ENCODE data around the gene HIBCH.
"Not testable (repeated sequence)": the region's sequence is repeated elsewhere in the genome, so short reads cannot be mapped to it uniquely, and the experiment has no call there.

Gene HIBCH

GRCh38 chr2:190338453-190338852, 18.8 kb upstream of the HIBCH start:
- no peaks in the 10 kb centered on the region for H3K36me3 ChIP-seq (ENCODE audit: control insufficient read depth, insufficient read depth, low read length)
- no peaks in the 10 kb centered on the region for H3K9me3 ChIP-seq (ENCODE audit: control insufficient read depth, insufficient read depth, low read length)
- H3K27me3 ChIP-seq (ENCODE audit: control insufficient read depth, insufficient read depth, low read length) = peaks cover 6% of the 10 kb centered on the region
- H3K4me3 ChIP-seq (ENCODE audit: low read depth, low read length) = no peak overlapping the region
- peaks cover 3% of the 10 kb centered on the region for H3K4me1 ChIP-seq (ENCODE audit: control insufficient read depth, insufficient read depth, low read length)
- H3K9ac ChIP-seq (ENCODE audit: low read depth, low read length) = no peak overlapping the region

- Histone ChIP-seq H3K4me1 (ENCODE audit: control insufficient read depth, insufficient read depth, low read length) (no peaks in the 10 kb centered on the region), H3K27me3 (ENCODE audit: control insufficient read depth, insufficient read depth, low read length) (no peaks in the 10 kb centered on the region), H3K9me3 (ENCODE audit: control insufficient read depth, insufficient read depth, low read length) (no peaks in the 10 kb centered on the region), H3K9ac (ENCODE audit: low read depth, low read length) (no peak overlapping the region), H3K4me3 (ENCODE audit: low read depth, low read length) (no peak overlapping the region), H3K36me3 (ENCODE audit: control insufficient read depth, insufficient read depth, low read length) (no peaks in the 10 kb centered on the region)
These were observed 16.8 kb upstream of the HIBCH start for GRCh38 chr2:190336420-190336819.

GRCh38 chr2:190335584-190335983, 16.0 kb upstream of the HIBCH start:
- not testable (repeated sequence) for H3K4me1 ChIP-seq (ENCODE audit: control insufficient read depth, insufficient read depth, low read length); H3K27me3 ChIP-seq (ENCODE audit: control insufficient read depth, insufficient read depth, low read length); H3K9me3 ChIP-seq (ENCODE audit: control insufficient read depth, insufficient read depth, low read length); H3K36me3 ChIP-seq (ENCODE audit: control insufficient read depth, insufficient read depth, low read length); H3K9ac ChIP-seq (ENCODE audit: low read depth, low read length); H3K4me3 ChIP-seq (ENCODE audit: low read depth, low read length)

GRCh38 chr2:190335225-190335559, 15.6 kb upstream of the HIBCH start:
- no peaks in the 10 kb centered on the region for H3K36me3 ChIP-seq (ENCODE audit: control insufficient read depth, insufficient read depth, low read length)
- H3K4me3 ChIP-seq (ENCODE audit: low read depth, low read length) = no peak overlapping the region
- no peaks in the 10 kb centered on the region for H3K9me3 ChIP-seq (ENCODE audit: control insufficient read depth, insufficient read depth, low read length)
- no peaks in the 10 kb centered on the region for H3K4me1 ChIP-seq (ENCODE audit: control insufficient read depth, insufficient read depth, low read length)
- no peak overlapping the region for H3K9ac ChIP-seq (ENCODE audit: low read depth, low read length)
- H3K27me3 ChIP-seq (ENCODE audit: control insufficient read depth, insufficient read depth, low read length) = no peaks in the 10 kb centered on the region

GRCh38 chr2:190334479-190335224, 15.0 kb upstream of the HIBCH start:
- Histone ChIP-seq H3K9me3 (ENCODE audit: control insufficient read depth, insufficient read depth, low read length) (no peaks in the 10 kb centered on the region), H3K4me1 (ENCODE audit: control insufficient read depth, insufficient read depth, low read length) (no peaks in the 10 kb centered on the region), H3K36me3 (ENCODE audit: control insufficient read depth, insufficient read depth, low read length) (no peaks in the 10 kb centered on the region), H3K4me3 (ENCODE audit: low read depth, low read length) (no peak overlapping the region), H3K9ac (ENCODE audit: low read depth, low read length) (no peak overlapping the region), H3K27me3 (ENCODE audit: control insufficient read depth, insufficient read depth, low read length) (no peaks in the 10 kb centered on the region)

- no peaks in the 10 kb centered on the region for H3K27me3 ChIP-seq (ENCODE audit: control insufficient read depth, insufficient read depth, low read length)
- H3K4me3 ChIP-seq (ENCODE audit: low read depth, low read length) = no peak overlapping the region
- no peaks in the 10 kb centered on the region for H3K9me3 ChIP-seq (ENCODE audit: control insufficient read depth, insufficient read depth, low read length)
- no peaks in the 10 kb centered on the region for H3K36me3 ChIP-seq (ENCODE audit: control insufficient read depth, insufficient read depth, low read length)
- H3K4me1 ChIP-seq (ENCODE audit: control insufficient read depth, insufficient read depth, low read length) = no peaks in the 10 kb centered on the region
- no peak overlapping the region for H3K9ac ChIP-seq (ENCODE audit: low read depth, low read length)
These were observed 14.3 kb upstream of the HIBCH start for GRCh38 chr2:190333928-190334327.

GRCh38 chr2:190333395-190333794, 13.8 kb upstream of the HIBCH start:
- Histone ChIP-seq H3K36me3 (ENCODE audit: control insufficient read depth, insufficient read depth, low read length) (no peaks in the 10 kb centered on the region), H3K9me3 (ENCODE audit: control insufficient read depth, insufficient read depth, low read length) (no peaks in the 10 kb centered on the region), H3K4me3 (ENCODE audit: low read depth, low read length) (no peak overlapping the region), H3K9ac (ENCODE audit: low read depth, low read length) (no peak overlapping the region), H3K27me3 (ENCODE audit: control insufficient read depth, insufficient read depth, low read length) (no peaks in the 10 kb centered on the region), H3K4me1 (ENCODE audit: control insufficient read depth, insufficient read depth, low read length) (no peaks in the 10 kb centered on the region)

- Histone ChIP-seq H3K4me3 (ENCODE audit: low read depth, low read length) (no peak overlapping the region), H3K36me3 (ENCODE audit: control insufficient read depth, insufficient read depth, low read length) (no peaks in the 10 kb centered on the region), H3K9me3 (ENCODE audit: control insufficient read depth, insufficient read depth, low read length) (no peaks in the 10 kb centered on the region), H3K27me3 (ENCODE audit: control insufficient read depth, insufficient read depth, low read length) (no peaks in the 10 kb centered on the region), H3K4me1 (ENCODE audit: control insufficient read depth, insufficient read depth, low read length) (no peaks in the 10 kb centered on the region), H3K9ac (ENCODE audit: low read depth, low read length) (no peak overlapping the region)
These were observed 9.0 kb upstream of the HIBCH start for GRCh38 chr2:190328573-190329147.

- no peaks in the 10 kb centered on the region for H3K27me3 ChIP-seq (ENCODE audit: control insufficient read depth, insufficient read depth, low read length)
- no peak overlapping the region for H3K9ac ChIP-seq (ENCODE audit: low read depth, low read length)
These were observed 8.4 kb upstream of the HIBCH start for GRCh38 chr2:190327867-190328572.

GRCh38 chr2:190325588-190325987, 6.0 kb upstream of the HIBCH start:
- Histone ChIP-seq H3K9ac (ENCODE audit: low read depth, low read length) (no peak overlapping the region), H3K9me3 (ENCODE audit: control insufficient read depth, insufficient read depth, low read length) (no peaks in the 10 kb centered on the region), H3K27me3 (ENCODE audit: control insufficient read depth, insufficient read depth, low read length) (no peaks in the 10 kb centered on the region), H3K4me1 (ENCODE audit: control insufficient read depth, insufficient read depth, low read length) (no peaks in the 10 kb centered on the region), H3K36me3 (ENCODE audit: control insufficient read depth, insufficient read depth, low read length) (no peaks in the 10 kb centered on the region), H3K4me3 (ENCODE audit: low read depth, low read length) (no peak overlapping the region)

More at GRCh38 chr2:190327867-190328572, 8.4 kb upstream of the HIBCH start:
- H3K9me3 ChIP-seq (ENCODE audit: control insufficient read depth, insufficient read depth, low read length) = no peaks in the 10 kb centered on the region
- H3K36me3 ChIP-seq (ENCODE audit: control insufficient read depth, insufficient read depth, low read length) = no peaks in the 10 kb centered on the region
- no peak overlapping the region for H3K4me3 ChIP-seq (ENCODE audit: low read depth, low read length)
- no peaks in the 10 kb centered on the region for H3K4me1 ChIP-seq (ENCODE audit: control insufficient read depth, insufficient read depth, low read length)

GRCh38 chr2:190323406-190323805, 3.8 kb upstream of the HIBCH start:
- Histone ChIP-seq H3K36me3 (ENCODE audit: control insufficient read depth, insufficient read depth, low read length) (no peaks in the 10 kb centered on the region), H3K4me3 (ENCODE audit: low read depth, low read length) (no peak overlapping the region), H3K9ac (ENCODE audit: low read depth, low read length) (no peak overlapping the region), H3K9me3 (ENCODE audit: control insufficient read depth, insufficient read depth, low read length) (no peaks in the 10 kb centered on the region), H3K4me1 (ENCODE audit: control insufficient read depth, insufficient read depth, low read length) (peaks cover 3% of the 10 kb centered on the region), H3K27me3 (ENCODE audit: control insufficient read depth, insufficient read depth, low read length) (no peaks in the 10 kb centered on the region)

GRCh38 chr2:190320696-190321095, 1.1 kb upstream of the HIBCH start:
- no peaks in the 10 kb centered on the region for H3K36me3 ChIP-seq (ENCODE audit: control insufficient read depth, insufficient read depth, low read length)
- H3K4me1 ChIP-seq (ENCODE audit: control insufficient read depth, insufficient read depth, low read length) = peaks cover 4% of the 10 kb centered on the region
- H3K9ac ChIP-seq (ENCODE audit: low read depth, low read length) = no peak overlapping the region
- H3K4me3 ChIP-seq (ENCODE audit: low read depth, low read length) = no peak overlapping the region
- no peaks in the 10 kb centered on the region for H3K9me3 ChIP-seq (ENCODE audit: control insufficient read depth, insufficient read depth, low read length)
- H3K27me3 ChIP-seq (ENCODE audit: control insufficient read depth, insufficient read depth, low read length) = no peaks in the 10 kb centered on the region

Measured in iPS-15b (cell line).